GM18951 (cell line): ENCODE results near the gene C1QTNF6.

Experiments
- POLR2A ChIP-seq: IDR thresholded peaks from 4 replicates; pipeline ENCODE4 v1.6.1; 2011; ENCODE audit warnings: mild to moderate bottlenecking; ENCODE audit not compliant: insufficient read length, insufficient read depth; ENCODE audit errors: extremely low read depth
- in situ Hi-C: fragments of 300-500 bp; cut with MboI; formaldehyde crosslinking; loops from one replicate; pipeline ENCODE4 v1.12.0; 2022; ENCODE audit warnings: low sequenced_read_pairs, mixed read lengths, inconsistent platforms; ENCODE audit not compliant: unreplicated experiment

Gene C1QTNF6

GRCh38 chr22:37218771-37219411, 30.8 kb upstream of the C1QTNF6 start:
- in situ Hi-C loops: no loop called here
- peak; percentile 59 for TF ChIP-seq POLR2A

- in situ Hi-C loops: no loop called here
- TF ChIP-seq POLR2A: no peak
Observed at GRCh38 chr22:37218399-37218770, 30.3 kb upstream of the C1QTNF6 start.

GRCh38 chr22:37215890-37216289, 27.8 kb upstream of the C1QTNF6 start:
- TF ChIP-seq POLR2A: no peak
- in situ Hi-C loops: no loop called here

DNA sequence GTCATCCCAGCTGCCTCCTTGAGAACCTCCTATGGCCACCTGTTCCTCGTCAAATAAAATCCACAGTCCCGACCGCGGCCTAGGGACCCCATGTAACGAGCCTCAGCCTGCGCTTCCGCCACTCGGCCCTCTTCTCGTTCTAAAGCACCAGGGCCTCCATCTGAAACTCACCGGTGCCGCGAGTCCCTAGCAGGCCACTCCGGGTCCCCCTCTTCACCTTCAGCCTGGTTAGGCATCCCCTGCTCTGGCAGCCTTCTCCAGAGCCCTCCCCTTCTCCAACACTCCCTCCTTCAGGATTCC, 26.6 kb upstream of the C1QTNF6 start:
- in situ Hi-C loops: no loop called here
- TF ChIP-seq POLR2A: no peak

DNA sequence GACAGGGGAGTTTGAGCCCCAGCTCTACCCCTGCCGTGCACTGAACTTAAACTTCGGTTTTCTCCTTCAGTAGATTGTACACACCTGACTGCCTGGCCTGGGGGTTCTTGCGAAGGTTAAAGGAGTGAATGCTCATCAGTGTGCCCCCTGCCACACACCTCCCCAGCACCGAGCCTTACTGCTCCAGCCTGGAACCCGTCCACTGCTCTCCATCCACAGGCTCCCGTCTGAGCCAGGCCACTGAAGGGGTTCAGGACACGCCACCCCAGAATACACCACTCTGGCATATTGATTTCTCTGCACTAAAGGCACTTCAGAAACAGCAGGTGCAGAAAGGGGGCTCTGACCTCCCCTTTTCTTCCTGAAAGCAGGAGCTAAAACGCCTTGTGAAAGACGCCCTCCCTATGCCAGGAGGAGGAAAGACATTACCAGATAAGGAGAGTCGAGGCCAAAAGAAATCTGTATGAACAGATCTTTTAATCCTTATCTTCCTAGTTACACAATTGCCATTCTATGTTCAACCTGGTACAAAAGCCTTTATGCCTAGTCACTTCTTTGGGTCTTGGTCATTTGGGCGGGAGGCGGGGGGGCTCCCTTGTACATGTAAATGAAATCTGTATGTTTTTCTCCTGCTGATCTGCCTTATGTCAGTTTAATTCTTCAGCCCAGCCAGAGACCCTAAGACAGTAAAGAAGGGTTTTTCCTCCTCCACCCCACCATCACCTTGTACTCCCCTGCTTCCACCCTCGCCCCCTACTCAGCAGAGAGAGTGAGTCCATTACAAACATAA, 26.1 kb upstream of the C1QTNF6 start:
- in situ Hi-C loops: no loop called here
- TF ChIP-seq POLR2A: no peak

GRCh38 chr22:37213218-37213855, 25.3 kb upstream of the C1QTNF6 start:
- no peak for TF ChIP-seq POLR2A
- in situ Hi-C loops: no loop called here

- TF ChIP-seq POLR2A: no peak
- in situ Hi-C loops: no loop called here
Observed at GRCh38 chr22:37212174-37212906, 24.3 kb upstream of the C1QTNF6 start, which contains the start of gene SSTR3. Gene SSTR3 (minus strand): TSS chr22:37212477. CDS start chr22:37207803, 4,674 bp downstream.

- in situ Hi-C loops: no loop called here
- TF ChIP-seq POLR2A: no peak
Observed at GRCh38 chr22:37211866-37212173, 23.8 kb upstream of the C1QTNF6 start.

DNA sequence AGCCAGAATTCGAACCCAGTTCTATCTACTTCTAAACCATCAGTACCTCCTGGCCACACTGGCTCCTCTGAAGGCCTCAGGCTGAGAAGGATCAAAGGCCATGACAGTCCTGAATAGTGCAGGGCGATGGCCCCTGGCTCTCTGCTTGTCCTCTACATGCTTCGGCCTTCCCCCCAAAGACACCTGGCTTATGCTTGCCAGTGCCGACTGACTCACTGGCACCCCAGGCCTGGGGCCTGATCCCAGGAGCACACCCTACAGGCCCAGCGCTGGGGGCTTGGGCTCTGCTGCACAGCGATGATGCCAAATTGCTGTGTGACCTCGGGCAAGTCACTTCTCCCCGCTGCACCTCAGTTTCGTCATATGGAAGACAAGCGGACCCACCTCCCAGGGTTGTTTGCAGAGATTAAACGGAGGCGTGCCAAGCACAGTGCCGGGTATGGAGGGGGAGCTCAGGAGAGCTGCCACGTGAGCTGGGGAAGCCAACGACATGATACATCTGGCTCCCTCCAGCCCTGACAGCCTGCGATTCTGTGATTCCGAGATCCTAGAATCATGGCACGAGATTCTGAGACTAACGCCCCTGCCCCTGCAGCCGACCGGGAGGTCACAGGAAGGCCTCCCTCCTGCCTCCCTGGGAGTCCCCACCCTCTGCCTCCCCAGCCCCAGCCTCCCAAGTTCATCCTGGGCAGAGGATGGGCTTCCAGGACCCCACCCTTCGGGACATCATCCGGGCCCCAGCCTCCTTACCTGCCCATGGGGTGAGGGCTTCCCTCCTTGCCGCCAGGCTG, 23.2 kb upstream of the C1QTNF6 start:
- no peak for TF ChIP-seq POLR2A
- in situ Hi-C loops: no loop called here

DNA sequence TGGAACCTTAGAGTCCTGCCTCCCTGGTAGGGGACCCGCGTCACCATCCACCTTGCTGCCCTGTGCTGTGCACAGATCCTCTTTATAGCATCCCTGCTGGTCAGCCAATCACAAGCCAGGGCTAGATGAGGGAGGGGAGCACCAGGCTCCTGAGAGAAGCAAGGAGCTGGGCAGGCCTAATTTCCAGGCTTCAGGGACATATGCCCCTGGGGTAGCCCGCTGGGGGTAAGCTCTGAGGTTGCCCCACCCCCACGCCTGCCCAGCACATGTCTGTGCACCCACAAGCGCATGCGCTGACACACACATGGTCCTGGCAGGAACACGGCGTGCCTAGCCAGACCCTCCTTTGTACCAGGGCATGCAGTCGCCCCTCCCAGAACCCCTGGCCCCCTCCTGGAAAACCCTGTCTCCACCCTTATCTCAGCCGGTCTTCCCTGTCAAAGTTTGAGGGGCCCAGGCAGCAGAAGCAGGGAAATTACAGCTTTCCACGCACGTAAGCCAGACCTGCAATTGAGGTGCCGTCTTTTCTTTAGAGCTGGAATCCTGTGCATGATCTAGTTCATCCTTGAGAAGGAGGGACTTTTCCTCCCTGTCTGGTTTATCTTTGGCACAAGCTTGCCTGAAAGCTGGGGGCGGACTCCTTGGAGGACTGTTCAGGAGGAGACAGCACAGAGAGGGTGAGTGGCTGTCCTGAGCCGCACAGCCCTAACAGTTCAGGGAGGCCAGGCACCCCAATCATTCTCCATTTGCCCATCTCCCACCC, 22.2 kb upstream of the C1QTNF6 start:
- in situ Hi-C loops: no loop called here
- TF ChIP-seq POLR2A: peak; percentile 19

DNA sequence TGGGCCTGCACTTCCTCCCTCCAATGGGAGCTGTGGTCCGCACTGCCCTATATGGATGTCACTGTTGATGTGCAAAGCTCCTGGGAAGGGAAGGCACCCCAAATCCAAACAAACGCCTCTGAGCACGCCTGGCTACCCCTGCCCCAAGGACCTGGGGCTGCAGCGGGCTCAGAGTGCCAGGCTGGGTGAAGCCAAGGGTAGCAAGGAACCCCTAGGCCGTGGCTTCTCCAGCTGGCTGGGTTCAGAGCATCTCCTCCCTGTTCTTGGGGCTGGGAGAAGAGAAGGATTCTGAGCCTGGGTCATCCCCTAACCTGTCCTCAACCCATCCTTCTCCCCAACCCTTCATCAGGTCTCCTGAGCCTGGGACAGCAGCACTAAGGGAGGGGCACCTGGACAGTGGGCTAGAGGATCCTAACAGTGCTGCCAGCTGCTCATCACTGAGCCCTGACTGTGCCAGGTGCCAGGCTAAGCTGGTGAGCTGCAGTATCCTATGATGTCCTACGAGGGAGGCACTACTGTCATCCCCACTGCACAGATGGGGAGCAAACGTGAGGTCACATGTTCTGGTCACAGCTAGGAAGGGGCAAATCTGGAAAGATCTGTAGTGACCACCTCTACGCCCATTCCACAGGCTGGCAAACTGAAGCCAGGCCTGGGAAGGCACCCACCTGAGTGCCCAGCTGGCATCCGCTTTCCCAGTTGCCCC, 21.2 kb upstream of the C1QTNF6 start:
- TF ChIP-seq POLR2A: no peak
- in situ Hi-C loops: no loop called here
